HEK293T (cell line): ENCODE measurements around the gene SH3RF3.

Experiments
- CTCF ChIA-PET: fragments of 350-600 bp; formaldehyde crosslinking; extraction: SDS; loops from one replicate; lab custom pipeline; 2021; ENCODE audit warnings: antibody characterized with exemption, inconsistent platforms; lab: Yijun Ruan, JAX
- POLR2A ChIA-PET: fragments of 350-600 bp; formaldehyde crosslinking; extraction: SDS; loops from one replicate; lab custom pipeline; 2020; ENCODE audit warnings: antibody characterized with exemption, inconsistent platforms; lab: Yijun Ruan, JAX
- DNase-seq: peaks from one replicate; pipeline ENCODE4 v3.0.0; 2012; ENCODE audit warnings: mixed read lengths; ENCODE audit errors: extremely low spot score
- ARNT ChIP-seq: fragments of 450-650 bp; IDR thresholded peaks from 2 replicates; pipeline ENCODE4 v1.6.1; 2017; ENCODE audit warnings: mild to moderate bottlenecking
- BHLHE40 ChIP-seq: fragments of 450-650 bp; IDR thresholded peaks from 2 replicates; pipeline ENCODE4 v1.6.1; 2016; ENCODE audit warnings: mild to moderate bottlenecking, moderate library complexity, borderline replicate concordance
- CTBP1 ChIP-seq: fragments of 450-650 bp; IDR thresholded peaks from 2 replicates; pipeline ENCODE4 v1.6.1; 2016; ENCODE audit warnings: borderline replicate concordance
- ELF4 ChIP-seq: fragments of 450-650 bp; IDR thresholded peaks from 2 replicates; pipeline ENCODE4 v1.6.1; 2017; ENCODE audit warnings: antibody characterized with exemption
- FOXA1 ChIP-seq: fragments of 450-650 bp; IDR thresholded peaks from 2 replicates; pipeline ENCODE4 v1.6.1; 2016; ENCODE audit warnings: mild to moderate bottlenecking
- FOXK2 ChIP-seq: fragments of 450-650 bp; IDR thresholded peaks from 2 replicates; pipeline ENCODE4 v1.6.1; 2016; ENCODE audit warnings: mild to moderate bottlenecking
- FOXM1 ChIP-seq: fragments of 450-650 bp; IDR thresholded peaks from 2 replicates; pipeline ENCODE4 v1.6.1; 2017; ENCODE audit warnings: mild to moderate bottlenecking, borderline replicate concordance
- HDGF ChIP-seq: fragments of 450-650 bp; IDR thresholded peaks from 2 replicates; pipeline ENCODE4 v1.6.1; 2017; ENCODE audit warnings: antibody characterized with exemption, borderline replicate concordance
- L3MBTL2 ChIP-seq: fragments of 450-650 bp; conservative IDR thresholded peaks from 2 replicates; pipeline ENCODE4 v1.6.1; 2016; ENCODE audit warnings: mild to moderate bottlenecking
- LEF1 ChIP-seq: fragments of 450-650 bp; IDR thresholded peaks from 2 replicates; pipeline ENCODE4 v1.6.1; 2017; ENCODE audit warnings: mild to moderate bottlenecking, borderline replicate concordance
- NFRKB ChIP-seq: fragments of 450-650 bp; IDR thresholded peaks from 2 replicates; pipeline ENCODE4 v1.6.1; 2016; ENCODE audit warnings: mild to moderate bottlenecking, moderate library complexity
- PKNOX1 ChIP-seq: fragments of 450-650 bp; IDR thresholded peaks from 2 replicates; pipeline ENCODE4 v1.6.1; 2016
- SP1 ChIP-seq: fragments of 450-650 bp; IDR thresholded peaks from 2 replicates; pipeline ENCODE4 v1.6.1; 2017
- SUZ12 ChIP-seq: fragments of 450-650 bp; IDR thresholded peaks from 2 replicates; pipeline ENCODE4 v1.6.1; 2016; ENCODE audit warnings: mild to moderate bottlenecking
- TARDBP ChIP-seq: fragments of 450-650 bp; IDR thresholded peaks from 2 replicates; pipeline ENCODE4 v1.6.1; 2016
- ZNF384 ChIP-seq: fragments of 450-650 bp; IDR thresholded peaks from 2 replicates; pipeline ENCODE4 v1.6.1; 2016

Gene SH3RF3

GRCh38 chr2:109386004-109386695 is 257.1 kb downstream of the SH3RF3 start:
- TF ChIP-seq ZNF384 (no peak), SUZ12 (no peak), TARDBP (no peak), LEF1 (no peak), FOXA1 (no peak), HDGF (no peak), FOXK2 (no peak), FOXM1 (no peak), BHLHE40 (no peak), PKNOX1 (no peak), CTBP1 (no peak)
- DNase-seq: no peak
- ChIA-PET CTCF (interaction anchor here (1.0 to 1.2 kb wide), 2 partner anchors 21 to 25 kb away, joined by 4 read pairs; no protein-coding TSS in a partner anchor), POLR2A (no interaction called here)

- ChIA-PET POLR2A (no interaction called here), CTCF (no interaction called here)
- no peak for DNase-seq
- TF ChIP-seq NFRKB (no peak), SUZ12 (no peak), HDGF (no peak), LEF1 (no peak), SP1 (no peak), ARNT (no peak), ELF4 (no peak), L3MBTL2 (no peak), PKNOX1 (no peak), TARDBP (no peak), ZNF384 (no peak), CTBP1 (no peak), FOXK2 (no peak), FOXM1 (no peak), FOXA1 (no peak), BHLHE40 (no peak)
These were observed 258.3 kb downstream of the SH3RF3 start for GRCh38 chr2:109387221-109387735.

GRCh38 chr2:109387778-109388469 is 258.9 kb downstream of the SH3RF3 start:
- TF ChIP-seq FOXK2 (no peak), PKNOX1 (no peak), LEF1 (no peak), SUZ12 (no peak), FOXA1 (no peak), BHLHE40 (no peak), ZNF384 (no peak), L3MBTL2 (no peak), CTBP1 (no peak), TARDBP (no peak), ELF4 (no peak)
- DNase-seq: no peak
- CTCF ChIA-PET: no interaction called here
- POLR2A ChIA-PET: no interaction called here

- TF ChIP-seq L3MBTL2 (no peak), HDGF (no peak), FOXK2 (no peak), ELF4 (no peak), FOXM1 (no peak), CTBP1 (no peak), ARNT (no peak), SP1 (no peak), TARDBP (no peak), PKNOX1 (no peak), NFRKB (no peak), LEF1 (no peak), ZNF384 (no peak), FOXA1 (no peak)
- POLR2A ChIA-PET: no interaction called here
- no peak for DNase-seq
- CTCF ChIA-PET: no interaction called here
These were observed 262.2 kb downstream of the SH3RF3 start for GRCh38 chr2:109391243-109391642.

- no peak for DNase-seq
- CTCF ChIA-PET: no interaction called here
These were observed 263.1 kb downstream of the SH3RF3 start for GRCh38 chr2:109392140-109392539.

More at GRCh38 chr2:109392140-109392539, 263.1 kb downstream of the SH3RF3 start:
- POLR2A ChIA-PET: no interaction called here
- no peak for TF ChIP-seq FOXM1
- no peak for TF ChIP-seq PKNOX1
- no peak for TF ChIP-seq L3MBTL2
- TF ChIP-seq CTBP1: no peak
- TF ChIP-seq SP1: no peak
- TF ChIP-seq ARNT: no peak
- TF ChIP-seq LEF1: no peak
- no peak for TF ChIP-seq FOXA1
- no peak for TF ChIP-seq FOXK2
- TF ChIP-seq ELF4: no peak
- no peak for TF ChIP-seq ZNF384
- TF ChIP-seq BHLHE40: no peak
- TF ChIP-seq HDGF: no peak
- TF ChIP-seq TARDBP: no peak
- no peak for TF ChIP-seq NFRKB
